ENCODE measurements around the gene VAV2.
A peak's percentile ranks its signal among the peaks of the same experiment; 100 is the strongest.

VAV2 gene

GRCh38 chr9:133715866-133716563 is 276.1 kb downstream of the VAV2 start:
- DNase-seq, result peak; percentile 63

- no peak for DNase-seq
These were observed 276.7 kb downstream of the VAV2 start for GRCh38 chr9:133715295-133715865.

- peak; percentile 14 for DNase-seq
These were observed 277.4 kb downstream of the VAV2 start for GRCh38 chr9:133714606-133715294.

GRCh38 chr9:133713960-133714495 is 278.1 kb downstream of the VAV2 start:
- peak; percentile 15 for DNase-seq

GRCh38 chr9:133713150-133713959 is 278.8 kb downstream of the VAV2 start:
- DNase-seq, result peak; percentile 16

GRCh38 chr9:133712221-133713100 is 279.7 kb downstream of the VAV2 start:
- DNase-seq, result peak; percentile 14
